ENCODE results near the gene USP40. TPM values are rescaled to one million over a fixed set of nuclear protein-coding genes. Genes with fewer than 3 reads are reported as not detected.

Gene USP40, protein sequence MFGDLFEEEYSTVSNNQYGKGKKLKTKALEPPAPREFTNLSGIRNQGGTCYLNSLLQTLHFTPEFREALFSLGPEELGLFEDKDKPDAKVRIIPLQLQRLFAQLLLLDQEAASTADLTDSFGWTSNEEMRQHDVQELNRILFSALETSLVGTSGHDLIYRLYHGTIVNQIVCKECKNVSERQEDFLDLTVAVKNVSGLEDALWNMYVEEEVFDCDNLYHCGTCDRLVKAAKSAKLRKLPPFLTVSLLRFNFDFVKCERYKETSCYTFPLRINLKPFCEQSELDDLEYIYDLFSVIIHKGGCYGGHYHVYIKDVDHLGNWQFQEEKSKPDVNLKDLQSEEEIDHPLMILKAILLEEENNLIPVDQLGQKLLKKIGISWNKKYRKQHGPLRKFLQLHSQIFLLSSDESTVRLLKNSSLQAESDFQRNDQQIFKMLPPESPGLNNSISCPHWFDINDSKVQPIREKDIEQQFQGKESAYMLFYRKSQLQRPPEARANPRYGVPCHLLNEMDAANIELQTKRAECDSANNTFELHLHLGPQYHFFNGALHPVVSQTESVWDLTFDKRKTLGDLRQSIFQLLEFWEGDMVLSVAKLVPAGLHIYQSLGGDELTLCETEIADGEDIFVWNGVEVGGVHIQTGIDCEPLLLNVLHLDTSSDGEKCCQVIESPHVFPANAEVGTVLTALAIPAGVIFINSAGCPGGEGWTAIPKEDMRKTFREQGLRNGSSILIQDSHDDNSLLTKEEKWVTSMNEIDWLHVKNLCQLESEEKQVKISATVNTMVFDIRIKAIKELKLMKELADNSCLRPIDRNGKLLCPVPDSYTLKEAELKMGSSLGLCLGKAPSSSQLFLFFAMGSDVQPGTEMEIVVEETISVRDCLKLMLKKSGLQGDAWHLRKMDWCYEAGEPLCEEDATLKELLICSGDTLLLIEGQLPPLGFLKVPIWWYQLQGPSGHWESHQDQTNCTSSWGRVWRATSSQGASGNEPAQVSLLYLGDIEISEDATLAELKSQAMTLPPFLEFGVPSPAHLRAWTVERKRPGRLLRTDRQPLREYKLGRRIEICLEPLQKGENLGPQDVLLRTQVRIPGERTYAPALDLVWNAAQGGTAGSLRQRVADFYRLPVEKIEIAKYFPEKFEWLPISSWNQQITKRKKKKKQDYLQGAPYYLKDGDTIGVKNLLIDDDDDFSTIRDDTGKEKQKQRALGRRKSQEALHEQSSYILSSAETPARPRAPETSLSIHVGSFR
- total RNA-seq (2022; extraction: Qiagen RNA extraction): 21.0 to 26.2 TPM (median 24.2 TPM) in 5 replicates

DNA sequence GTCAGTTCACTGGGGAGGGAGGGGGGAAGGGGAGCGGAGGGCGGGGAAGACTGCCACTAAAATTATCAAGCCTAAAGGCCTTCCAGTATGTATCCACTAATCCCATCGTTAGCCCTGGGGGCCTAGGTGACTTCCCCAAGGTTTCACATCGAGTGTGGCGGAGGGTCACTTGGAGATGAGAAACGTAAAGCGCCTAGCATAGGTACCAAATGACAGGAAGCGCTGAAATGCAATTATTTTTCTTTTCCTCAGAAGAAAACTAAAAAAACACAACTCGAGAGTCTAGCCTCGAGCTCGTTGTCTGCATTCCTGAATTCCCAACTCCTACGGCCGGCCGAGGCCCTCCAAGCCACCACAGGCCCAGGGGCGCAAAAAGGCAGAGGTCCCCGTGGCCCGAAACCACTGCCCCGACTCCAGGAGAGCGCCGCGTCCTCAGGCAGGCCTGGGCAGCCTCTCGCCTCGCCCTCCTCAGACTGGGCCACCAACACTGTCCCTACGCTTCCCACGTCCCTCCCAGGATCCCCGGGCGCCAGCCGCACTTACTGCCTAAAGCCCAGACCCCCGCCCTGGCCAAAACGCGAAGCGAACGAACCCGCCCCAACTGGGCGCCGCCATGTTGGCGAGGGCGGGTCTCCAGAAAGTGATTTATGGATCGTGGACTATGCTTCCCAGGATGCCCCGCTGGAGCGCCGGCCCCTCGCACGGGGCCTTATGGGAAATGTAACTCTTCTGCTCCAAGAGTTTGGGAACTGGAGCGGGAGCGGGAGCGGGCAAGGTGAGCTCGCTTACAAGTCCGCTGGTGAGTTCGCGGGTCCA is at the start of gene USP40:
Gene USP40 (minus strand): TSS at position 642 of the 816 bp plus-strand sequence. CDS start 1,228 bp downstream, outside the sequence.

Other genes with a start within 250 kb of the USP40 start
- gene DGKD, start 212.3 kb downstream of the USP40 start, total RNA-seq (2022; extraction: Qiagen RNA extraction): 50.3 to 90.9 TPM (median 74.3 TPM) in 5 replicates
- 0.06 to 0.07 TPM (median 0.06 TPM) in 3 of 5 replicates, not detected in the others for gene UGT1A8, start 50.9 kb upstream of the USP40 start, total RNA-seq (2022; extraction: Qiagen RNA extraction)
- gene UGT1A10, start 69.7 kb upstream of the USP40 start, total RNA-seq (2022; extraction: Qiagen RNA extraction): 0.05 TPM in 1 of 5 replicates, not detected in the others
- 3.9 to 5.2 TPM (median 4.5 TPM) in 5 replicates for gene UGT1A9, start 105.1 kb upstream of the USP40 start, total RNA-seq (2022; extraction: Qiagen RNA extraction)
- gene UGT1A7, start 115.1 kb upstream of the USP40 start, total RNA-seq (2022; extraction: Qiagen RNA extraction): 3.4 to 5.3 TPM (median 3.5 TPM) in 5 replicates
- 1.2 to 1.9 TPM (median 1.4 TPM) in 5 replicates for gene UGT1A6, start 126.1 kb upstream of the USP40 start, total RNA-seq (2022; extraction: Qiagen RNA extraction)
- 0.06 TPM in 1 of 5 replicates, not detected in the others for gene UGT1A5, start 146.1 kb upstream of the USP40 start, total RNA-seq (2022; extraction: Qiagen RNA extraction)
- 0.07 TPM in 1 of 5 replicates, not detected in the others for gene UGT1A4, start 152.0 kb upstream of the USP40 start, total RNA-seq (2022; extraction: Qiagen RNA extraction)
- gene UGT1A3, start 162.3 kb upstream of the USP40 start, total RNA-seq (2022; extraction: Qiagen RNA extraction): 0.06 to 0.18 TPM (median 0.11 TPM) in 3 of 5 replicates, not detected in the others
- gene UGT1A1, start 193.5 kb upstream of the USP40 start, total RNA-seq (2022; extraction: Qiagen RNA extraction): 0.39 to 1.1 TPM (median 0.87 TPM) in 5 replicates
- gene MROH2A, start 211.5 kb upstream of the USP40 start, total RNA-seq (2022; extraction: Qiagen RNA extraction): 0.14 to 0.37 TPM (median 0.30 TPM) in 5 replicates